ENCODE results near the gene EGFR.

Gene EGFR

DNA sequence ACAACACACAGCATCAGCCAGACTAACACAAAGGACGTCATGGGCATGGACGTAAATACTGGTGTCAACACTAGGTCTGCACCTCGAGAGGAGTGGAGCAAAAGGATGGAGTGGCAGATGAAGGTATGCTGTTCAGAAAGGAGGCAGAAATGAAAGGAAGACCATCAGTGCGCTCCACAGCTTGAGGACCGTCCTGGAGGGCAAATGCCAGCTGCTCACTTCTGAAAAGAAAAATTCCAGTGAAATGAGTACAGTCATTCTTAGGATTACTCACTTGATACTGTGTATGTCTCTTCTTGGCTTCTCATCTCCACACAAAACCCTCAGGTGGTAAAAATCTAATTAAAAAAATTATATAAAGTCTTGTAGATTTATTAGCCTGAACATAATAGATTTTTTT, 44.8 kb downstream of the EGFR start:
- DNase-seq = peak in 1 of 2 experiments; percentile 70

GRCh38 chr7:55065079-55065478, 46.3 kb downstream of the EGFR start:
- peak; percentile 92 to 93 for DNase-seq

- peak; percentile 90 to 94 for DNase-seq
Measured at GRCh38 chr7:55065511-55066229, 46.9 kb downstream of the EGFR start.

- DNase-seq = no peak
Measured at GRCh38 chr7:55066524-55066923, 47.7 kb downstream of the EGFR start.

DNA sequence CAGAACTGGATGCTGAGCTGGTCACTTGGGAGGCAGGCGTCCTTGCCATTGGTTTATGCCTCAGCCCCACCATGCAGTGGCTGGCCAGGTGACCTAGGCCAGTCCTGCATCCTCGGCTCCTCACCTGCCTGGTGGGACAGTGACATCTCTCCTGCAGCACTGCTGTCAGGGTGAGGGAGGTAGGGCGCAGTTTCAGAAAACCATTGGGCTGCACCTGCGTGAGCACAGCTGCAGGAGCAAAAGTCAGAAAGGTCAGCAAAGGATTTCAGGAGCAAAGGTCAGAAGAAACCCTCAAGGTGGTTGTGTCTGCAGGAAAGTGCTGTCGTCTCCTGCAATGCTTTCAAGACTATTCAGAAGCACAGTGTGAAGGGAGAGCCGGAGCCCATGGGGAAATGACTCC, 48.1 kb downstream of the EGFR start:
- no peak for DNase-seq

GRCh38 chr7:55067748-55068147, 48.9 kb downstream of the EGFR start:
- no peak for DNase-seq

GRCh38 chr7:55069271-55069792, 50.5 kb downstream of the EGFR start:
- DNase-seq = no peak

GRCh38 chr7:55070271-55070743, 51.5 kb downstream of the EGFR start:
- DNase-seq = no peak

DNA sequence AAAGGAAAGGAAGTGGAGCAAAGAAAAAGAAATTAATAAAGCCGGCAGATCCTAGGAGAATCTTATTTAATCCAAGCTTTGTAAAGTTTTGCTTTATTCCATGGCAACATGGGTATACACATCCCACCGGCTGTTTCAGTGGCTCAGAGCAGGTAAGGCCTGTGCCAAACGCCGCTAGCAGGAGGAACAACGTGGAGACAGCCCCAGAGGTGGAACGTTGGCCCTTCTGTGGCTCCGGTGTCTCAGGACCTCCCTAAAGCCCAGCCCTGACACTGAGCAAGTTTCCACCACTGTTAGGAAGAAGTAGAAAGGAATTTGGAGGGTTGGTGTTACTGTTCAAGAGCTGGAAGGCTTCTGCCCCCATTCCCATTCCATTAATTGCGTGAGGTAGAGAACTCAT, 52.0 kb downstream of the EGFR start:
- DNase-seq = no peak

DNA sequence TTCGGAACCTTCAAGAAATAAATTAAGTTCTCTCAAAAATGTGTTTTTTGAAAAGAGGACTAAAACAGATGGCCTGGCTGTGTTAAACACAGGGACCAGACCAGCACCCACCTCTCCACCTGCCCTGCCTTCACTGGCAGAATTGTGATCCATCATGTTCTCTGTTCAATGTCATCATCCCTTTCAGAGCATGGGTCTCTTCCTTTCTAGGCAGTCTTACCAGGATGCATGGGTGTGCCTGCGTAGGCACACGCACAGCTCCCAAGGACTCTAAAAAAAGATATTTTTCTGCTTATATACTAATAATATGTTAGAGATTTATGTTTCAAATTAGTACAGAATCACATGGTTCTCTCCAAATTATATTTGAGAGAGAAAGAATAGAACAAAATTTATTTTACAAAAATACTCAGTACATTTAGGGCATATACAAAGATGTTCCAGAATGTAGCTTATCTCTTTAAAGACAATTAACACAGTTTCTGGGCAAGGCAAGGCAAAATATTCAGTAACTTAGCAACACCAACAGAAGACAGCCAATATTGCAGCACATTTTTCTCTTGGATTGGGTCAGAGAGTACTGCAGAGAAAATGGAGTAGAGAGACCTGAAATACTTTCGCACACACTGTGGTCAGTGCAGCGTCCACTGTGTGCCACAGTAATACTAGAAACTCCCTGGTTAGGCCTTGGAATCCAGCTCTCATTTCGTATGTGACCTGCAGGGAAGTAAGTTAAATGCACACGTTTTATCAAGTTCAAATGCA, 52.8 kb downstream of the EGFR start:
- DNase-seq = peak in 1 of 2 experiments; percentile 18

- no peak for DNase-seq
Measured at GRCh38 chr7:55072251-55072650, 53.4 kb downstream of the EGFR start.

- DNase-seq = peak in 1 of 2 experiments; percentile 47
Measured at GRCh38 chr7:55073051-55073511, 54.3 kb downstream of the EGFR start.

DNA sequence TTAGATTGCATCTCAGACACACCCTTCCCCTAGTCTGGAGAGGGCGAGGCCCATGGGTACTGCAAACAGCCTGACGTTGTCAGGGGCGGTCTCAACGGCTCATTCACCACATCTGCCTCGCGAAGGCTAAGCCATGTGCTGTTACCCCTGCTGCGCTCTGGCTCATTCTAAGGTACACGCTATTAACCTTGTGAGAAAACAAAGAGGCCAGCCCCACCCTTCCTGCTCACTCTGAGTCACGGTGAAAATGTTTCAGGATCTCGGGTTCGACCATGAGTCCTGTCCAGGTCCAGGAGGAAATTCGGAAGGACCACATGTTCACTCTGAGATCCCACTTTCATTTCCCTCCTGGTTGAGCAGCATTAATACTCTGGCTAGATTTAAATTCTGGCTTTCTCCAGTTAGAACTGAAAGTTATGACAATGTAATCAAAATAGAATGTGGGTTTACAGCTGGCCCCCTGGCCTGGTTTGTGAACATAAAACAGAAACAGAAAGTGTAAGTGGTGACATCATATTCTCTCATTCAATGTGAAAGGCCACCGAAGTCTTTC, 55.2 kb downstream of the EGFR start:
- peak; percentile 92 to 96 for DNase-seq

DNA sequence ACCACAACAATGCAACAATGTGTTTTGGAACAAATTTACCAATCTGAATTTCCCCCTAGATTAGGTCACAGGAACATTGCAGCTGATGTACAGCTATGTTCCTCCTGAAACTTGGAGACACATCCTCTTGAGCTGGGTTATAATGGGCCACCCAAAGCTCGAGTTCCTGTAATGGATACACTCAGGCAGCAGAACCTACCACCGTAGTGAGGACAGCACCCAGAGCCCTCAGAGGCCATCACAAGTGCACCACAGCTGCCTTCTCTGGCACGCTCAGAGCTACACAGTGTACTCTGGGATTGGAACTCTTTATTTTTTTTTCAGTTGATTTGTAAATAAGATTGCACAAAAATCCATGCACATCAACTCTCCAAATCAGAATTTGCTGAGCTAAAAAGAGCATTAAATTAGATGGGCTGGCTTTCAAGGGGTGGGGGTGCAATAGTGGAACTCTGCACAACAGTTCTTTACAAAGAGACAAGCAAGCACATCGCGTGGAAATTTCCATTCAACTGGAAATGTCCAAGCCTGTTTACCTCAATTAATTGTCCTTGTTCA, 56.7 kb downstream of the EGFR start:
- DNase-seq = no peak

GRCh38 chr7:55077561-55078410, 59.0 kb downstream of the EGFR start:
- DNase-seq = no peak

DNA sequence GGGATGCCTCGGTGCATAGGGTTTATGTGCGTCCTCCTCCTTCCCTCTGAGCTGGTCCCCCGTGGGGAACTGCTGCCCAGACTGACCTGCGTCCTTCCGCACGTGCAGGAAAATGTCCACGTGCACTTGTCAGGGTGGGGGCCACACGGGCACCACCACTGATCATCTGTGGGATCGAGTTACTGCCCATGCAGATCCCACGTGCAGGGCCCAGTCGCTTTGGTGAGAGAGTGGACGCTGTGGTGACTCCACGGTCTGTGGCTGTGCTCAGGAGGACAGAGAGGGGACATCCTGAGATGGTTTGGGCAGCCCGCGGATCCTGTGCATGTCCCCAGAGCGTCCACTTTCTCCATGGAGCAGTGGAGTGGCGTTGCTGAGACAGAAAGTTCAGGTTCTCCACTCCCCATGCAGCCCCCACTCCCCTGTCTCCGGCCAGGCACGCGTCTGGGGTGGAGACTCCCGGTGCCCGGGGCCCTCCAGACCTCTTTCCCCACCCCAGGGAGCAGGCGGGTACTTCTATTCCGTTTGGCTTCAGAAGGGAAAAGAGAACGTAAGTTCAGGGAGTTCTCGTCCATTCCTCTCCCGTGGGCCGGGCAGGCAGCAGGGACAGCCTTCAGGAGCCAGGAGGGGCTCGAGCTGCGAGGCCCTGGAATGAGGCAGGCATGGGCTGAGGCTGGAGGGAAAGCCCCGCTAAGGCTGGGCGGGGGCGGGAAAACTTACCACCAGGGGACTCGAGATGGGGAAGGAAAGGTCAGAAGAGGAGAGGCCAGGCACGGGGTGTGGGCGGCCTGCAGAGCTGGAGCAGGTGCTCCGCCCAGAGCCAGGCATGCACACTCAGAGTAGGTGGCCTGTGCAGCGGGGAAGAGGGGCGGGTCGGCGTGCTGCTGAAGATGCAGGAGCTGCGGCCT, 59.9 kb downstream of the EGFR start:
- no peak for DNase-seq

DNA sequence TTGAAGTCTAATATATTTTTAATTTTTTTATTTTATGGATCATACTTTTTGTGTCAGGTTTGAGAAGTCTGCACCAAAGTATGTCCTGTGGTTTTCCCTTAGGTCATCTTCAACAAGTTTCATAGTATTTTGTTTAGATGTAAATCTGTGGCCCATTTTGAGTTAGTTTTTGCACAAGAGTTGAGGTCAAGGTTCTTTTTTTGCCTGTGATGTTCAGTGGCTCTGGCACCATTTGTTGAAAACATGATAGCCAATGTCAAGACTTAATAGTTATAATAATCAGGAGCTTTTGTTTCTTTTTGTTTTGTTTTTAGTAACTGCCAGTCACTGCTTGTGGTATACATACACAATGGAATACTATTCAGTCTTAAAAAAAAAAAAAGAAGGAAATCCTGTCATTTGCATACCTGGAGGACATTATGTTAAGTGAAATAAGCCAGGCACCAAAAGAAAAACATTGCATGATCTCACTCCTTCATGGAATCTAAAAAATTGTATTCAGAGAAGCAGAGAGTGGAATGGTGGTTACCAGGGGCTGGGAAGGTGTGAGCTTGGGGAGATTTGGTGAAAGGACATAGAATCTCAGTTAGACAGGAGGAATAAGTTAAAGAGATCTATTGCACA, 61.3 kb downstream of the EGFR start:
- no peak for DNase-seq

GRCh38 chr7:55081068-55081467, 62.3 kb downstream of the EGFR start:
- no peak for DNase-seq

DNA sequence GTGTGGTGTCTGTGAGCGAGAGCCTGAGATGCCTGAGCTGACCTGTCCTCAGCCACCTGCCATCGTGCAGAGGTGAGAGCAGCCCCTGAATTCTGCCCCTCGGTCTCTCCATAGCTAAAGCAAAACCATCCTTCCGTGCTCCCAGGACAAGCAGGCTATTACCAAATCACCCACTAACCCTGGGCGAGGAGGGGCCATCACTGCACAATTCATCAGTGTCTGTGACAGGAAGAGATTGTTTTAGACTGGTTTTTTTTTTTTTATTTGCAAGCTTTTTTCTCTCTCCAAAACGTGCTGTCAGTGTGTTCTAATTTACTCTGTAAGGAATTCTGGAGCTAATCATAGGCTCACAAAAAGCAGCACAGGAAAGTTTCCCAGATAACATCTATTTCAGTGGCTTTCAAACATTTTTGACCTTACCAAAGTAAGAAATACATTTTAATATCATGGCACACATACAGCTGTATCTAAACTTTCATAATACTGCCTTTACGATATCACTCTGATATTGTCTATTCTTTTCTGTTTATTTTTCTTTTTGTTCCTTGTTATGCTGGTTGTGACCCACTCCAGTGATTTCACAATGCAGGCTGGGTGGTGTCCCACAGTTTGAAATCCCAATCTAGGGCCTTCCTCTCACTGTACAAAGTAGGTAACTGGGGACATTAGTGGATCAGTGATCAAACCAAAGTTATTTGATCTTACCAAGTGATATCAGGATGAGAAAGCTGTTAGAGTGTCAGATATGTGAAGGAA, 62.8 kb downstream of the EGFR start:
- DNase-seq = no peak

- DNase-seq = no peak
Measured at GRCh38 chr7:55082228-55082603, 63.4 kb downstream of the EGFR start.
